ENCODE measurements around the gene KIAA1671. TPM values are rescaled to one million over a fixed set of nuclear protein-coding genes. Genes with fewer than 3 reads are reported as not detected.
A peak's percentile ranks its signal among the peaks of the same experiment; 100 is the strongest.

The KIAA1671 gene
- total RNA-seq, 1 donor from 2014 or later, result 40.7 TPM

DNA sequence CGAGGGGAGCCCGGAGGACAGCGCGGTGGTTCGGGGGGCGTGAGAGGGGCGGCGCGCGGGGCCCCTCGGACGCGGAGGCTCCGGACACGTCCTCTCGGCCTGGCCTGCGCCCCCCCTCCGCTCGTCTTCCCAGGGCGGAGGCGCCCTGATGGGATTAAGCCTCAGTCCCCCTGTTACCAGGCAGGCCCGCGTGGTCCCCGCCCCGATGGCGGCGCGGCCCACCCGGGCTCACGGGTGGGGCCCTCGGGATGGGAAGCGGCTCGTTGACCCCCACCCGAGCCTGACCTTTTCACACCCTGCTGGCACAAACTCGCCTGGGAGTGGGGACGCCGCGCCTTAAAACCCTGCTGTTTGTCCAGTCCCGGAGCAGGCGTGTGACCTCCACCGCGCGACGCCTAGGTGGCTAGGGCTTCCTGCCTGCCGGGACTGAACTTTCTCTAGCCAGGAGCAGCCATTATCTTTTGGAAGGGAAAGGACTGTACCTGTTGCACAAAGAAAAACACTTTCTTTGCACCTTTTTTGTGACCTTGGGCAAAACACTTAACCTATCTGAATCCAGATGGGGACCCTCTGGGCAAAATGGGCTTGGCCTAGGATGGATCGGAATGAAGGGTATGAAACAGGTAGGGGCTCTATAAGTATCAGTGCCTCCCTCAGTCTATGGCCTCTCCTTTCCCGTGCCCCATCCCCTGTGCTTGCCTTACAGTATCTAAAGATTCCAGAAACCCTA is 1.0 kb downstream of the KIAA1671 start:
- ATAC-seq (peak; percentile 12 to 17), DNase-seq (peak; percentile 65)
- Histone ChIP-seq H3K4me1 (peaks cover 24% of the 10 kb centered on the region), H3K27me3 (ENCODE audit: low read depth) (peaks cover 13% of the 10 kb centered on the region), H3K36me3 (no peaks in the 10 kb centered on the region), H3K4me3 (peak overlapping the region; percentile 79), H3K9me3 (no peaks in the 10 kb centered on the region), H3K27ac (peak overlapping the region; percentile 79)
- intact Hi-C loops (cut with DNase I), result loop anchor here (5.0 kb wide), 1 partner anchor 94 kb away; no protein-coding TSS in a partner anchor
- no peak for TF ChIP-seq CTCF (IDR thresholded peaks at IDR 0.05)

- H3K27ac ChIP-seq, result peak overlapping the region; percentile 79
- H3K36me3 ChIP-seq, result no peaks in the 10 kb centered on the region
- H3K4me3 ChIP-seq, result peak overlapping the region; percentile 79
- peaks cover 13% of the 10 kb centered on the region for H3K27me3 ChIP-seq (ENCODE audit: low read depth)
- intact Hi-C loops (cut with DNase I), result loop anchor here (5.0 kb wide), 1 partner anchor 93 kb away; no protein-coding TSS in a partner anchor
- DNase-seq (no peak), ATAC-seq (no peak)
- no peaks in the 10 kb centered on the region for H3K9me3 ChIP-seq
- no peak for TF ChIP-seq CTCF (IDR thresholded peaks at IDR 0.05)
- H3K4me1 ChIP-seq, result peaks cover 24% of the 10 kb centered on the region
Observed at GRCh38 chr22:24954114-24954463, 1.6 kb downstream of the KIAA1671 start.

GRCh38 chr22:24954856-24955255 is 2.3 kb downstream of the KIAA1671 start:
- TF ChIP-seq CTCF (IDR thresholded peaks at IDR 0.05), result no peak
- H3K9me3 ChIP-seq, result no peaks in the 10 kb centered on the region
- H3K4me3 ChIP-seq, result no peak overlapping the region
- no peak overlapping the region for H3K27ac ChIP-seq
- DNase-seq, result no peak
- ATAC-seq, result no peak
- no peaks in the 10 kb centered on the region for H3K36me3 ChIP-seq
- H3K4me1 ChIP-seq, result peaks cover 24% of the 10 kb centered on the region
- intact Hi-C loops (cut with DNase I), result loop anchor here (5.0 kb wide), 2 partner anchors 72 to 92 kb away; no protein-coding TSS in a partner anchor
- peaks cover 13% of the 10 kb centered on the region for H3K27me3 ChIP-seq (ENCODE audit: low read depth)

- no peak for ATAC-seq
- intact Hi-C loops (cut with DNase I), result loop anchor here (5.0 kb wide), 1 partner anchor 70 kb away; no protein-coding TSS in a partner anchor
- H3K27me3 ChIP-seq (ENCODE audit: low read depth), result peaks cover 13% of the 10 kb centered on the region
- H3K4me1 ChIP-seq, result peaks cover 22% of the 10 kb centered on the region
- H3K9me3 ChIP-seq, result no peaks in the 10 kb centered on the region
- no peak overlapping the region for H3K27ac ChIP-seq
- TF ChIP-seq CTCF (IDR thresholded peaks at IDR 0.05), result no peak
- no peak overlapping the region for H3K4me3 ChIP-seq
- no peak for DNase-seq
- H3K36me3 ChIP-seq, result no peaks in the 10 kb centered on the region
Observed at GRCh38 chr22:24957043-24957442, 4.5 kb downstream of the KIAA1671 start.

GRCh38 chr22:24961217-24961844 is 8.8 kb downstream of the KIAA1671 start:
- H3K9me3 ChIP-seq, result no peaks in the 10 kb centered on the region
- H3K4me1 ChIP-seq, result peaks cover 8% of the 10 kb centered on the region
- ATAC-seq, result no peak
- H3K36me3 ChIP-seq, result no peaks in the 10 kb centered on the region
- no peak overlapping the region for H3K27ac ChIP-seq
- H3K4me3 ChIP-seq, result no peak overlapping the region
- no peaks in the 10 kb centered on the region for H3K27me3 ChIP-seq (ENCODE audit: low read depth)
- no peak for DNase-seq
- intact Hi-C loops (cut with DNase I), result no loop called here
- TF ChIP-seq CTCF (IDR thresholded peaks at IDR 0.05), result no peak

All from lower lobe of right lung (tissue), 2 donors.